Kidney epithelial cell (primary cell): ENCODE data around the gene LTBP2. TPM values are rescaled to one million over a fixed set of nuclear protein-coding genes. Genes with fewer than 3 reads are reported as not detected.

ENCODE experiments used
- DNase-seq: peaks from one replicate; pipeline ENCODE4 v3.0.0-alpha.2; 2010; ENCODE audit warnings: low read depth
- H3K27me3 ChIP-seq: 2 replicates; pipeline ENCODE4 v1.6.0; 2011; ENCODE audit warnings: low read length; ENCODE audit not compliant: control insufficient read depth, insufficient read depth
- H3K36me3 ChIP-seq: 2 replicates; pipeline ENCODE4 v1.5.1; 2011; ENCODE audit warnings: low read length; ENCODE audit not compliant: control insufficient read depth, insufficient read depth
- H3K4me3 ChIP-seq: 2 replicates; pipeline ENCODE4 v1.5.1; 2011; ENCODE audit warnings: low read depth, mild to moderate bottlenecking, control low read depth, low read length
- total RNA-seq: library from RNA; depleted of rRNA; stranded (reverse); fragments of >200 nt; gene quantifications from 2 replicates; pipeline ENCODE4 v1.2.3, GENCODE V29; 2015
- TF ChIP-seq, protein P1 (sequence below): IDR thresholded peaks from 2 replicates; pipeline ENCODE4 v1.5.1; 2011; ENCODE audit warnings: mild to moderate bottlenecking, moderate library complexity, low read length, control low read depth, inconsistent platforms; ENCODE audit not compliant: insufficient read depth, poor library complexity, severe bottlenecking

The LTBP2 gene
- total RNA-seq, 1 donor from 2014 or later: 69.5 TPM

- no peak for DNase-seq
- TF ChIP-seq, protein P1, sequence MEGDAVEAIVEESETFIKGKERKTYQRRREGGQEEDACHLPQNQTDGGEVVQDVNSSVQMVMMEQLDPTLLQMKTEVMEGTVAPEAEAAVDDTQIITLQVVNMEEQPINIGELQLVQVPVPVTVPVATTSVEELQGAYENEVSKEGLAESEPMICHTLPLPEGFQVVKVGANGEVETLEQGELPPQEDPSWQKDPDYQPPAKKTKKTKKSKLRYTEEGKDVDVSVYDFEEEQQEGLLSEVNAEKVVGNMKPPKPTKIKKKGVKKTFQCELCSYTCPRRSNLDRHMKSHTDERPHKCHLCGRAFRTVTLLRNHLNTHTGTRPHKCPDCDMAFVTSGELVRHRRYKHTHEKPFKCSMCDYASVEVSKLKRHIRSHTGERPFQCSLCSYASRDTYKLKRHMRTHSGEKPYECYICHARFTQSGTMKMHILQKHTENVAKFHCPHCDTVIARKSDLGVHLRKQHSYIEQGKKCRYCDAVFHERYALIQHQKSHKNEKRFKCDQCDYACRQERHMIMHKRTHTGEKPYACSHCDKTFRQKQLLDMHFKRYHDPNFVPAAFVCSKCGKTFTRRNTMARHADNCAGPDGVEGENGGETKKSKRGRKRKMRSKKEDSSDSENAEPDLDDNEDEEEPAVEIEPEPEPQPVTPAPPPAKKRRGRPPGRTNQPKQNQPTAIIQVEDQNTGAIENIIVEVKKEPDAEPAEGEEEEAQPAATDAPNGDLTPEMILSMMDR: no peak
- Histone ChIP-seq H3K4me3 (no peak overlapping the region), H3K27me3 (no peaks in the 10 kb centered on the region), H3K36me3 (no peaks in the 10 kb centered on the region)
Observed at GRCh38 chr14:74535756-74536325, 76.2 kb downstream of the LTBP2 start.

- TF ChIP-seq, protein P1: no peak
- Histone ChIP-seq H3K36me3 (no peaks in the 10 kb centered on the region), H3K4me3 (no peak overlapping the region), H3K27me3 (no peaks in the 10 kb centered on the region)
- no peak for DNase-seq
Observed at GRCh38 chr14:74533576-74533975, 78.5 kb downstream of the LTBP2 start.

- Histone ChIP-seq H3K27me3 (no peaks in the 10 kb centered on the region), H3K36me3 (no peaks in the 10 kb centered on the region), H3K4me3 (no peak overlapping the region)
- TF ChIP-seq, protein P1: no peak
- DNase-seq: no peak
Observed at GRCh38 chr14:74532246-74532645, 79.8 kb downstream of the LTBP2 start.

DNA sequence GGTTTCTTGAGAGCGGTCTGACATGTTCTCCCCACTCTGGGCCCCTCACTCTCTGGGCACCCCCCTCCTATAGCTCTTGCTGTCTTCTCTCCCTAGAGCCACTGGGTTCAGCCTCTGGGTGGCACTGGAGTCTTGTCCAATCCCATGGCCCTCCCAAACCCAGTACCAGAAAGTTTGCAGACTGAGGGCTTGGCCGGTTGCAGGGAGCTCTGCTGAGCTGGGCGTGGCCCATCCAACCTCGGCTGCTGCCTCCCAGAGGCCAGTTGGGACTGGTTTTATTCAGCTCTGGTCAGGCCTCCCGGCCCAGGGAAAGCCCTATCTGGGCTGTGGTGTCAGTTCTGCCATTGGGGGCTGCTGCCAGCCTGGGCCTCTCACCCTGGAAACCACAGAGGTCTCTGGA, 80.6 kb downstream of the LTBP2 start:
- no peak for DNase-seq
- TF ChIP-seq, protein P1: no peak
- H3K27me3 ChIP-seq: no peaks in the 10 kb centered on the region
- no peaks in the 10 kb centered on the region for H3K36me3 ChIP-seq
- H3K4me3 ChIP-seq: no peak overlapping the region

DNA sequence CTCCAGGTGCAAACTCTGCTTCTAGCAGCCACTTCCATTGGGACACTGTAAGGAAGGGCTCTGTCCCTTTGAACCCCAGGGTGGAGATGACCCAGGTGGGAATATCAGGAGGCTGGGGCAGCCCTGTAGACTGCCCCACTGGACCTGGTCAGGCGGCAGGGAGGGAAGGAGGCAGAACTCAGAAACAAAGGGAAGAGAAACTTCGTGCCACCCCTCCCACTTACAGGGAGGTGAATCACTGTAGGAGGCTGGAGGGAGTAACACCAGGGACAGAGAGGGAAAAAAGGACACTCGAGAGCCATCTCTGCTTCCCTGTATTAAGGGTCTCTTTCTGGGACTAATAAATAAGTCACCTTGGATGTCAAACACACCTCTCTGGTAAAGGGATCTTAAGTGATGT, 81.0 kb downstream of the LTBP2 start:
- no peaks in the 10 kb centered on the region for H3K36me3 ChIP-seq
- H3K4me3 ChIP-seq: no peak overlapping the region
- TF ChIP-seq, protein P1: no peak
- DNase-seq: no peak
- H3K27me3 ChIP-seq: no peaks in the 10 kb centered on the region

GRCh38 chr14:74528886-74529285, 83.2 kb downstream of the LTBP2 start:
- TF ChIP-seq, protein P1: no peak
- DNase-seq: no peak
- Histone ChIP-seq H3K36me3 (no peaks in the 10 kb centered on the region), H3K27me3 (no peaks in the 10 kb centered on the region), H3K4me3 (no peak overlapping the region)
